Measurements from ENCODE around the gene ABCA12. TPM values are rescaled to one million over a fixed set of nuclear protein-coding genes. Genes with fewer than 3 reads are reported as not detected.
A peak's percentile ranks its signal among the peaks of the same experiment; 100 is the strongest.

Gene ABCA12
- total and polyA plus RNA-seq, 2 donors (not counting 1 experiment from before 2014, with no cell fraction given), result under 0.01 to 0.01 TPM

DNA sequence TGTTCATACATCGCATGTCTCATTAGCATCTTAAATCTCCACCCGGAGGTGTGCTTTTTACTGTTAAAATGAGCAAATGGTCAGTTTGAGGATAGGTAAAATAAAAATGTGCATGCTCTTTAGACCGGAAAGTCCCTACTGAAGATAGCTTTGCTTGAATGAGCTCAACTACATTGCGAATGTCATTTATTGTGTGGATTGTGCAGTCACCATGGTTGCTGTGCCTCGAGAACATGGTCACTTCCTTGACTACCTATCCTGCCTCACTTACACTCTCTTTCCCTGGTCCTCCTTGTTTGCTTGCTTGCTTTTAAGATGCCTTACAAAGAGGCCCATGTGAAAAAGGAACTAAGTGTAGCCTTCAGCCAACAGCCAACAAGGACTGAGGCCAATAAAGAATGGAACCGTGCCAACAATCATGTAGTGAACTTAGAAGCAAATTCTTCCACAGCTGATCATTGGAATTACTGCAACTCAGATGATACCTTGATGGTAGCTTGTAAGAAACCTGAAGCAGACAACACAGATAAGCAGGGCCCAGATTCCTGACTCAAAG lies 256.7 kb downstream of the ABCA12 start:
- peak; percentile 18 to 66 for DNase-seq (ENCODE audit: low read depth in 2 of 2)
- no peak overlapping the region for H3K9ac ChIP-seq (ENCODE audit: insufficient read depth, low read length)
- no peaks in the 10 kb centered on the region for H3K36me3 ChIP-seq (ENCODE audit: control insufficient read depth, insufficient read depth, low read length)
- no peaks in the 10 kb centered on the region for H3K4me1 ChIP-seq (ENCODE audit: control insufficient read depth, extremely low read depth, insufficient read depth, low read length)
- H3K27me3 ChIP-seq (ENCODE audit: control insufficient read depth, insufficient read depth, low read length), result no peaks in the 10 kb centered on the region
- H4K20me1 ChIP-seq (ENCODE audit: control insufficient read depth, extremely low read depth, insufficient read depth, low read length), result no peaks in the 10 kb centered on the region
- no peak overlapping the region for H3K4me3 ChIP-seq (replicated peaks in 1 of 4; ENCODE audit: control extremely low read depth in 1 of 4, insufficient read depth in 1 of 4, low read depth in 3 of 4, low read length in 4 of 4)
- TF ChIP-seq EZH2 (IDR thresholded peaks at IDR 0.05; ENCODE audit: low read length, missing control alignments), result no peak
- TF ChIP-seq, protein P1, sequence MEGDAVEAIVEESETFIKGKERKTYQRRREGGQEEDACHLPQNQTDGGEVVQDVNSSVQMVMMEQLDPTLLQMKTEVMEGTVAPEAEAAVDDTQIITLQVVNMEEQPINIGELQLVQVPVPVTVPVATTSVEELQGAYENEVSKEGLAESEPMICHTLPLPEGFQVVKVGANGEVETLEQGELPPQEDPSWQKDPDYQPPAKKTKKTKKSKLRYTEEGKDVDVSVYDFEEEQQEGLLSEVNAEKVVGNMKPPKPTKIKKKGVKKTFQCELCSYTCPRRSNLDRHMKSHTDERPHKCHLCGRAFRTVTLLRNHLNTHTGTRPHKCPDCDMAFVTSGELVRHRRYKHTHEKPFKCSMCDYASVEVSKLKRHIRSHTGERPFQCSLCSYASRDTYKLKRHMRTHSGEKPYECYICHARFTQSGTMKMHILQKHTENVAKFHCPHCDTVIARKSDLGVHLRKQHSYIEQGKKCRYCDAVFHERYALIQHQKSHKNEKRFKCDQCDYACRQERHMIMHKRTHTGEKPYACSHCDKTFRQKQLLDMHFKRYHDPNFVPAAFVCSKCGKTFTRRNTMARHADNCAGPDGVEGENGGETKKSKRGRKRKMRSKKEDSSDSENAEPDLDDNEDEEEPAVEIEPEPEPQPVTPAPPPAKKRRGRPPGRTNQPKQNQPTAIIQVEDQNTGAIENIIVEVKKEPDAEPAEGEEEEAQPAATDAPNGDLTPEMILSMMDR (conservative IDR thresholded peaks at IDR 0.05 in 1 of 2, IDR thresholded peaks at IDR 0.05 in 1 of 2; ENCODE audit: low read depth in 1 of 2, low read length in 2 of 2), result no peak
- H2AFZ ChIP-seq (ENCODE audit: low read length), result no peak overlapping the region
- no peak overlapping the region for H3K4me2 ChIP-seq (ENCODE audit: extremely low read depth, insufficient read depth, low read length)
- H3K79me2 ChIP-seq (ENCODE audit: control insufficient read depth, insufficient read depth, low read length), result no peaks in the 10 kb centered on the region
- no peak overlapping the region for H3K27ac ChIP-seq (ENCODE audit: insufficient read depth, low read length)
- H3K9me3 ChIP-seq (ENCODE audit: control insufficient read depth, insufficient read depth, low read depth, low read length), result no peaks in the 10 kb centered on the region

Other genes with a start within 250 kb of the ABCA12 start
- gene ATIC, start 173.4 kb upstream of the ABCA12 start, total RNA-seq, result 35.4 and 40.3 TPM in 2 replicates
- gene ATIC, start 173.4 kb upstream of the ABCA12 start, polyA plus RNA-seq, result 92.7 and 119 TPM in 2 replicates